Astrocyte of the hippocampus (primary cell): ENCODE results near the gene MEX3C.

Source experiments
- DNase-seq: peaks from one replicate; pipeline ENCODE4 v3.0.0; 2011; ENCODE audit warnings: low read depth, low spot score

The MEX3C gene

DNA sequence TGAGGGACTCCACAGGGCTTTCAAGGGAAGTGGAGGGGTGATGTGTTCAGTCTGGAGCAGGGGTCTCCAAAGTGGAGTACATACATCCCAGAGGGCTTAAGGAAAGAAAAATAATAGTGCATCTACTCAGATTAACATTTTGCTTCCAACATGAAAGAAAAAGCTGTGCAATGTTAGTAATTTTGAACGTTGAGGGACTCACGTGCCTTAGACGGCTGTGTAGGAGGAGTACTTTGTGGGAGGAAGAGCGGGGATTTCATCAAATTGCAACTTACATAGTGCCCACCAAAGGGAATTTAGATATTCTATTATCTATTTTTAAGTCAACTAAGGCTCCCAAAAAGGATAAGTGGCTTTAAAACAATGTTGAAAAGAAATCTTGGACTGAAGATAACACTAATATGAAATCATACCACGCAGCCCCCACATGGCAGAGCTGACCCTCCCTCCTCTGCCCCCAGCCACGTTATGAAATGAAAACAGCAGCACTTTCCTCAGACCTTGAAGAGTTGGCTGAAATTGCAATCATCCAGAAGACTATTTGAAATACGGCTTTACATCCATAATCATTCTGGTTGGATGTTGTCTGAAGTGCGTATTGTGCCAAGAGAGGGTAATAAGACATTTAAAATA, 42.9 kb downstream of the MEX3C start:
- DNase-seq = no peak

DNA sequence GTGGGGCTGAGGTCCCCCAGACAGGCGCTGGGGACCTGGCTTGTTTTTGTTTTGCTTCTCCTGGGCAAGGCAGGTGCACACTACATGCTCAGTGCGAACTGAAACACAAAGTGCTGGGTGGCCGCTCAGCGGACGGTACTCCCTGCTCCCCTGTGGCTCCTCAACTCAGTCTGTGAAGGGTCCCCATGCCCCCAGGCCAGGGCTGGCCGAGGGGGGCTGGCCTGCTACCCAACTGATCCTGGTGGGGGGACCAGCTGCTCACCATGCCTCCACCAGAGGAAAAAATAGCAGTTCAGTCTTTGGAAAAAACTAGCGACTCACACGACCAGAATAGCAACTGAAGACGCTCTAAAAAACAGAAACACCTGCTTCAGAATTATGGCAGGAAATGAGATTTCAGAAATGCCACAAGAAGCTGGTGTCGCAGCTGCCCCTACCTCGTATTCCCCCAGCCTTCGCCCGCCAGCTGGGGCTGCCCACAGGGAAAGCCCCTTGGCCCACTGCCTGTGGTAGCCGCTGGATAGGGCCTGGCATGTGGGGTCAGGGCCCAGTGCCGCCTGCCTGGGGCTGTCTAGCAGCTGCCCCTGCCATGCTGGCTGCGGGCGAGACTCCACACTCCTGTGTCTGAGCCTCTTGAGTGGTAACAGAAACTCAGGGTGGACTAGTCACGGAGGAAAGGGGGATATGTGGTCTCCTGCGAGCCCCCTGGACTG, 43.7 kb downstream of the MEX3C start:
- DNase-seq = no peak

DNA sequence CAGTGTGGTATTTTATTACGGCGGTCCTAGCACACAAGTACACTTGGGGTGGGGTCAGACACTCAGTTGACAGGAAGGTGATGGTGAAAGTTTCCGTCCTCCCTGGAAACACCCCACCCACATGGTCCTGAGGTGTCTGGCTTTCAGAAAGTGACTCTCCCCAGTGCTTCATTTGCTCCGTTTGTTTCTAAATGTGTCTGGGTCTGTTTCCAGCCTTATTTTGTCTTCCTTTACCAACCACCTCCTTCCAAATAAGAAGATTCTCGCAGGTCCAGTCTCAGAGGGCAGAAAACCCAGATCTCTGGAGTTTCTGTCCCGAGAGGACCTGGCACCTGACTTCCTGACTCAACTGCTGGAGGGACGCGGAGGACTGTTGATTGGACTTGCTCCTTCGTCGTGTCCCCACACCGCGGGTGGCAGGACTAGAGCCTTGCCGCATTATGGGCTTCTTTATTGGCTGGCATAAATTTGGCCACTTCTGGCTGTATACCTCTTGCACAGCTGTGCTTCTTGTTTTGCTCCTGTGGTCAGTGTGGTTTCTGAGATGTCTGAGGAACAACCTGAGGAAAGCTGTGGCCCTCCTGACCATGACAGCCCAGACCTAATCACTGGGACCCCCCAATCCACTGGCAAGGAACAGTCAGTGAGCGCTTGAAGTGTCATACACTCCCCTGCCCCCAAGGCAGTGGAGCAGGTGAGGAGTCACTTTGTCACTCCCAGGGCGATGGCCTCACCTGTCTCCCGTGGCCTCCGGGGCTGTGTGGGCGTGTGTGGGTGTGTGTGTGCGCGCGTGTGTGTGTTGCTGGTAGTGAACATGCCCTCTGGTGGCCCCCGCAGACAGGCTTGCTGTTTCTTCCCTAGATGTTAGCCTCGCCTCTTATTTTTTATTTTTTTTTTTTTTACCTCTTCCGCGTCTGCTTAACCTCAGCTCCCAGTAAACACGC, 45.6 kb downstream of the MEX3C start:
- no peak for DNase-seq

DNA sequence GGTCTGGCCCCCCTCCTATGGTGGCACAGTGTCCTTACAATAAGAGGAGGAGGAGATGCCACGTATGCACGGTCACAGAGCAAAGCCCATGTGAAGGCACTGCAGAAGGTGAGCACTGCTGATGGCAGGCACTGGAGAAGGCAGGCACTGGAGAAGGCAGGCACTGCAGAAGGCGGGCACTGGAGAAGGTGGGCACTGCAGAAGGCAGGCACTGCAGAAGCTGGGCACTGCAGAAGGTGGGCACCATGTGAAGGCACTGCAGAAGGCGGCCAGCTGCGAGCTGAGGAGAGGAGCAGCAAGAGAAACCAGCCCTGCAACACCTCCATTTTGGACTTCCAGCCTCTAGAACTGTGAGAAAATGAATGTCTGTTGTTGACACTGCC, 46.3 kb downstream of the MEX3C start:
- no peak for DNase-seq

DNA sequence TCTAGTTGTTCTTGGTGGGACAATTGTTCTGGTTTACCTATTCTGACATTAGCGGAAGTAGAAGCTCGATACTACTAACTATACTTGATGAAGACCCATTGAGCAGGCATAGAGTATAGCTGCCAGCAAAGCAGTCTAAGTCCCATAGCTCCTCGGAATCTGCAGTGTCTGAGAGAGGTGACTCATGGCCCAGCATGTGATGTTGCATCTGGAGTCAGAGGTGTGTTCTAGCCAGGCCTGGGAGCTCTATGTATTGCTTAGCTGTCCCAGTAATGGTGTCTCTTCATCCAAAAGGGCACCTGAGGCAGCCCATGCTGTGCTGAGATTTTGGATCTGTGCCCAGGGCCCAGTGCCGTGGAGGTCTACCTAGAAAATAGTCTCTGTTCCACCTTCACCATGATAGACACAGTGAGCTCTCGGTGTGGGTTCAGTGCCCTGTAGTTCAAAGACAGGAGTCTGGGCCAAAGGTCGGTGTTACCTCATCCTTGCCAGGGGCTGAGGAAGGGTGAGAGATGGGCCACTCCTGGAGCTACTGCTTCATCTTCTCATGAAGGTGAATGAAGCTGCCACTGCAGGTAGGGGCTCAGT, 47.3 kb downstream of the MEX3C start:
- peak; percentile 57 for DNase-seq

DNA sequence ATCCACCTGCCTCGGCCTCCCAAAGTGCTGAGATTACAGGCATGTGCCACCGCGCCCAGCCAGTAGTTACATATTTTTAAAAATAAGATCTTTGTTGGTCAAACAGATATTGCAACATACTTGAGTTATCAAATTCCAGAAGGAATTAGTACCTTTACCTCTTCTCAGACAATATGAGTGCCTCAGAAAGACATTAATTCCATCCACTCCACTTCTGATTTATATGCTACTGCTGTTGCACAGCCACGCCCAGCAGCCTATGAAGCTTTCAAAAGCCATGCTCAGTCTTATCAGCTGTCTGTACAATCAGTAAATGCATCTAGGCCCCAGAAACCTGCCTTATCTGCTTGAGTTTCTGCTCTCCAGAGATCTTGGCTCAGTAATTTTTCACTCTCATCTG, 47.8 kb downstream of the MEX3C start:
- DNase-seq = no peak

DNA sequence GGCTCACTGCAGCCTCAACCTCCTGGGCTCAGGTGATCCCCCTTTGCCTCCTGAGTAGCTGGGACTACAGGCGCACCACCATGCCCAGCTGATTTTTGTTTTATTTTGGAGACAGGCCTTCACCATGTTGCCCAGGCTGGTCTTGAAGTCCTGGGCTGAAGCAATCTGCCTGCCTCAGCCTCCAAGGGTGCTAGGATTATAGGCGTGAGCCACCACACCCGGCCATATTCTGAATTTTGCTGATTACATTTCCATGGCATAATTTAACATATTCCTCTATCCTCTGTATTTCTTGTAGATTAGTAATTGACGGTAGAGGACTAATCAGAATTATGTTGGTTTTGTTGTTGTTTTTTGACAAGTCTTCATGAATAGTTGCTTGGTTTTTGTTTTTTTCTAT, 50.6 kb downstream of the MEX3C start:
- DNase-seq = no peak

DNA sequence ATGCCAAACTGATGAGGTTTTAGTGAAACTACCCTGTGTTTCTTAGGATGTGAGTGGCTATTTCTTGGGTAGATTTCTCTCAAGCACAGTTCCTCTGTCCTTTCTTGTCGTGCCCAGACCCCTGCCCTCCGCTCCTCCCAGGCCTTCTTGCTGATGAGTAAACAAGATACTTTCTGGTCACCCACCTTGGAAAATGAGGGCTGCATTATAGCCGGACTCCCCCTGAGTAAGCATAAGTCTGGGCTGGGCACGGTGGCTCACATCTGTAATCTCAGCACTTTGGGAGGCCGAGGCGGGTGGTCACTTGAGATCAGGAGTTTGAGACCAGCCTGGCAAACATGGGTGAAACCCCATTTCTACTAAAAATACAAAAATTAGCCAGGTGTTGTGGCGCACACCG, 58.5 kb downstream of the MEX3C start:
- DNase-seq = no peak

DNA sequence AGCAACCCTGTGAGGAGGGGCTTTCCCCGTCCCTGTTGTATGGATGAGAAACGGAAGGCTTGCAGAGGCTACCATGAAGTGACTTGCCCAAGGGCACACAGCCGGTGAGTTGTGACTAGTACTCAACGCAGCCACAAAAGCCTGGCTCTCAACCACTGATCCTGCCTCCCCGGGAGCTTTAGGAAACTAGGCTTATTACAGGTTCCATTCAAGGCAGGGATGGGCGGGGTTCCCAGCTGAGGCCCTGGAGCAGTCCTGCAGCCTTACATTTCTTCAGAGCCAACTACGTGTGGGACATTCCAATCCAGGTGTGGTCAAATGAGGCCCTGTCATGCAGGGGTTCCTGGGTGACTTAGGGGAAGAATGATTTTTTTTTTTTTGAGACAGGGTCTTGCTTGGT, 59.6 kb downstream of the MEX3C start:
- no peak for DNase-seq

DNA sequence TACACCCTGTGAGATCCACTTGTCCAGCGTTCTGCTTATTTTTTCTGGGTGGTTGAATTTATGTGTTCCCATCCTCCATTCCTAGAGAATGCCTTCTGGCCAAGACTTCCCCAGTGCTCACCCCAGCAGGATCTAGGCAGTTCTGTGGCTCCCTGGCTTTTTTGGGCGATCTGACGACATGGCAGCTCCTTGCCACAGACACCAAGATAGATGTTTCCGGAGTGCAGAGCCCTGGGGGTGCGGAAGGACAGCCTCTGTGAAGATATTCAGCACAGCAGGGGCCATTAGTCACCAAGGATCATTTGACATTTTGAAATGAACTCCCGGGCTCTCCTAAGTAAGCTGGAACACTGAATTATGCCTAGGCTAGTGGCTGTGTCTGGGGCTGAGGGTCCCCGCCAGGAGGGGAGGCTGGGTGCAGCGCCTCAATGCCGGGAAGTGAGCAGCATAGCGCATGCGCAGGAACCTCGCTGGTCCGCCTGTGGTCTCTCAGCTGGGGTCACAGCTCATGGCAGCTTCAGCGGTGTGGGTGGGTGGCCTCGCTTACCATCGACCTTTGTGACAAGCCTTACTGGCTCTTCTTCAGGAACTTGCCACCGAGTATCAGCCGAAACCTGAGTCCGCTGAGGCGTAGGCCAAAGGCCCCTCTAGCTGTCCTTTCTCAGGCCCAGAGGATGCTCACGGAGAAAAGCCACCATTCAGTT, 60.3 kb downstream of the MEX3C start:
- DNase-seq = no peak

DNA sequence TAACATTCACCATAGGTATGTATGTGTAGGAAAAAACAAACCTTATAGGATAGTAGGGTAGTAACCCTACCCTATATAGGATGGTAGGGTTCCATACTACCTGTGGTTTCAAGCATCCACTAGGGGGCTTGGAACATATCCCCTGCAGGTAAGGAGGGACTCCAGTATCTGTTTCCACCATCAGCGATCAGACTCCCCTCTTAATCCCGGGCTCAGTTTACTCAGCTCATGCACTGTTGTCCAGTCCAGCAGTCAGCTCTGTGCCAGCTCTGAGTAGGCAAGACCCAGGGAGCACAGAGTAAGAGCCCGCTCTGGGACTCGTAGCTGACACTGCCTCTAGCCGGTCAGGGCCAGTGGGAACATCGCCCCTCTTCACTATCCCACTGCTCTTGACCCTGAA, 61.7 kb downstream of the MEX3C start:
- no peak for DNase-seq

DNA sequence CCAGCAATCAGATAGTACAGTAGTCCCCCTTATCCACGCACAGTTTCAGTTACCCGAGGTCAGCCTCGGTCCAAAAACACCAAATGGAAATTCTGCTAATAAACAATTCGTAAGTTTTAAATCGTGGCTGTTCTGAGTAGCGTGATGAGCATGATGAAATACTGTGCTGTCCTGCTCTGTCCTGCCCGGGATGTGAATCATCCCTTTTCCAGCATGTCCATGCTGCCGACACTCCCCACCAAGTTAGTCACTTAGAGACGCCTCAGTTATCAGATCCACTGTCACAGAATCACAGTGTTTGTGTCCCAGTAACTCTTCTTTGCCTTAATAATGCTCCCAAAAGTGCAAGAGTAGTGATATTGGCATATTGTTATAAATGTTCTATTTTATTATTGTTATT, 62.1 kb downstream of the MEX3C start:
- no peak for DNase-seq

DNA sequence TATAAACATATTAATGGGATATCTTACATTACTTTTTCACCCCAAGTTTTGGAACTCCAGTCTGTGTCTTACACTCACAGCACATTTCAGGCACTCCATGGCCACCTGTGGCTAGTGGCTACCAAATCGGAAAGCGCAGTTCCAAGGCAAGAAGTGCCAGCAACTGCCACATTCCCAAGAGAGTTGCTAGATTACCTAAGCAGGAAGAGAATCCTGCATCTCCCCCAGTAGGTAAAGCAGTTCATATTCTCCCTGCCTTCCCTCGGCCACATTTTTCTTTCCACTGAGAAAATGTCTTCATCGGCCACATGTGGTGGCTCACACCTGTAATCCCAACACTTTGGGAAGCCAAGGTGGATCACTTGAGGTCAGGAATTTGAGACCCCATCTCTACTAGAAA, 62.8 kb downstream of the MEX3C start:
- no peak for DNase-seq

DNA sequence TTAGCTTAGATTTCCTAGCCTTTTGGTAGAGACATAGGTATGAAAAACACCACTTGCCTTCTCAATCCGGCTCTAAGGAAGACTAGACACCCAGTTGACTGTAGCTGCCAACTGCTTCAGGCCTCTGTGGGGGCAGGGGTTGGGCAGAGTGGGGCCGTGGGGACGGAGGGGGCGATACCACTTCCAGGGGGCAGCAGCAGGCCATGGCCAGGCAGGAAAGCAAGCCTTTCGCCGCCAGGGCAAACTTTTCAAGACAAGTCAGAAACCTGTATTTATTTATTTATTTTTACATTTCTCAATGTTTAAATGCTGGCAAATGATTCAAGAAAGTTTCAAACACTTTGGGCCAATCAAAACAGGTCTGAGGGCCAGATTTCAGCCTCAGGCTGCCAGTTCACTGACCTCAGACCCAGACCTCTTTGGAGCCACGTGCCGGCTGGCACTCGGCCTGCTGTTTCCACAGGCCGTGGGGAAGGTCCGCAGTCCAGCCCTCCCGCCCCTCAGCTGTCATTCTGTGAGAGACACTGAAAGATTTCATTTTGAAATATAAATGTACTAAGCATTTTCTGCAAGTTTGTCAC, 63.8 kb downstream of the MEX3C start:
- no peak for DNase-seq

DNA sequence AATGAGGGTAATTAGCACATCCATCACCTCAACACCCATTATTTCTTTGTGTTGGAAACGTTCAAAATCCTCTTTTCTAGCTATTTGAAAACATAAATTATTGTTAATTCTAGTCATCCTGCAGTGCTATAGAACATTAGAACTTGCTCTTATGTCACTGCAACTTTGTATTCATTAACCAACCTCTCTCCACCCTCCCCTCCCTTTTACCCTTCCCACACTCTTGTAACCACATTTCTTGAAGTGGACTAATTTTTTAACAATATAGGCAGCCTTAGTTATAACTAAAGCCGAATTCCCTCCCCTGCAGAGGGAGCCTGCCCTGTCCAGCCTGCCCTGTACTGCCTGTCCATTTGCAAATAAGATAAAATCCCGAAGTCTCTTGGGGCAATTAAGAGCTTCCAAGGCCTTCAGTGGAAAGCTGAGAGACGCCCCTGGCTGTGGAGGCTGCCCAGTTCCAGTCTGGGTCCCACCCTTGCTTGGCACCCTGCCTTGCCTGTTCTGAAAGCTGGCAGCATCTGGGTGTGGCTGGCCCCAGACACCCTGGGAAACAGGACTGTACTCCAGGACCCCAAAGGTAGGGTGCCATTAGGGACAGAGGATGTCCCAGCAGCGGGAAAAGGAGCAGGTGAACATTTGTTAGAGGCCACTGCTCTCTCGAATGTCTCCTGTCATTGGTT, 65.1 kb downstream of the MEX3C start:
- DNase-seq = no peak

DNA sequence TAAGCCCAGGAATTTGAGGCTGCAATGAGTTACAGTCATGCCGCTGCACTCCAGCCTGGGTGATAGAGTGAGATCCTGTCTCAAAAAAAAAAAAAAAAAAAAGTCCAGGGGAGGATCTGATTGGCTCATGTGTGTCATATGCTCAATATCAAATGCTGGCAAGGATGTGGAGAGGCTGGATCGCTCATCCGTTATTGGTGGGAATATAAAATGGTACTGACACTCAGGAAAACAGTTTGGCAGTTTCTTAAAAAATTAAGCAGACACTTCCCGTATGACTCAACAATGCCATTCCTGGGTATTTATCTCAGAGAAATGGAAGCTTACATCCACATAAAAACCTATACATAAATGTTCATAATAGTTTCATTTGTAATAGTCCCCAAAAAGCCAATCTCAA, 68.9 kb downstream of the MEX3C start:
- DNase-seq = no peak

DNA sequence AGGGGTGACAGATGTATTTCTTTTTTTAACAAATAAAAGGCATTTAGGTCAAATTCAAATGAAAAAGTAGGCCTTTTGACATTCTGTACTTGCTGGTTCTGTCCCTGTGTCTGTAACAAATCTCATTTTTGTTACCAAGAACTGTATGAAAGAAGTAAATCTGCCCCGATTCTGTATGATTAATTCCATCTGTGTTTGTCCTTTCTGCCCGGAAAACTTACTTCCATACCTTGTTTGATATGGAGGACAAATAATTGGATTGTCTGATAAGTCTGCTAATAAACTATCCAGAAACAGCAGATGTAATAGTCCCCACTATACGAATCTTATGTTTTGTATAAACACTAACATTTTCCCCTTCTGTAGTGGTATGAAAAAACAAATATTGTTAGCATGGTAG, 69.8 kb downstream of the MEX3C start:
- no peak for DNase-seq

DNA sequence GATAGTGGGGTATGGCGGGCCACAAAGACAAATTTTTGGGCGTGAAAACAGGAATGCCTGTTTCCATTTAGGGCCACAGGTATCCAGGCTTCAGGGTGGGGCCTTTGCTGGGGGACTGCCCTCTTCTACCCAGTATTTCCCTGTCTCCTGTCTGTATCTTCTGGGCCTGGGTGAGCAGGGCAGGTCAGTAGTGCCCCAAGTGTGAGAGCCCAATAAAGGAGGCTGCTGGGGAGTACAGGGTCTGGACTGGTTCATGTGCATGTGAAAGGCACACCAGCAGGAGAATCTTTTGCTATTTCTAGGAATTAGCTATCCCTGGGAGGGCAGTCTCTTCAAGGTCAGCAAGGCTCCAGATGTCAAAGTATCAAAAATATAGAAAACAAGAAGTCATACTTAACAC, 71.5 kb downstream of the MEX3C start:
- no peak for DNase-seq
